GM23338 (cell line): ENCODE data around the gene DENND5B. TPM values are rescaled to one million over a fixed set of nuclear protein-coding genes. Genes with fewer than 3 reads are reported as not detected.

ENCODE experiments used
- ATAC-seq: fragments of 200-7000 bp; cut with Tn5 transposase; 3 replicates; pipeline ENCODE4 v1.9.1; 2020
- DNase-seq: peaks from one replicate; pipeline ENCODE4 v3.0.0-alpha.2; 2015; ENCODE audit warnings: low spot score
- H2AFZ ChIP-seq: fragments of 200-600 bp; sonication (generic); 2 replicates; pipeline ENCODE4 v1.8.0; 2016; ENCODE audit warnings: antibody characterized with exemption, mild to moderate bottlenecking, moderate library complexity
- H3F3A ChIP-seq: fragments of 200-600 bp; sonication (generic); replicated peaks from 2 replicates; pipeline ENCODE4 v1.8.0; 2017; ENCODE audit warnings: antibody characterized with exemption, mixed run types, low read depth
- H3K27ac ChIP-seq: fragments of 200-600 bp; sonication (generic); 2 replicates; pipeline ENCODE4 v1.6.1; 2016; ENCODE audit warnings: low read depth
- H3K27me3 ChIP-seq: fragments of 200-600 bp; sonication (generic); 2 replicates; pipeline ENCODE4 v1.8.0; 2016; ENCODE audit warnings: mild to moderate bottlenecking, mixed run types, moderate library complexity; ENCODE audit not compliant: insufficient read depth
- H3K36me3 ChIP-seq: fragments of 200-600 bp; sonication (generic); 2 replicates; pipeline ENCODE4 v1.8.0; 2016; ENCODE audit warnings: mild to moderate bottlenecking; ENCODE audit not compliant: insufficient read depth
- H3K4me1 ChIP-seq: fragments of 200-600 bp; sonication (generic); 2 replicates; pipeline ENCODE4 v1.8.0; 2016; ENCODE audit warnings: mild to moderate bottlenecking, moderate library complexity; ENCODE audit not compliant: insufficient read depth
- H3K4me2 ChIP-seq: fragments of 200-600 bp; sonication (generic); 2 replicates; pipeline ENCODE4 v1.7.1; 2017; ENCODE audit warnings: mixed run types
- H3K4me3 ChIP-seq: fragments of 200-600 bp; sonication (generic); 2 replicates; pipeline ENCODE4 v1.6.1; 2016; ENCODE audit warnings: mixed run types
- H3K79me2 ChIP-seq: fragments of 200-600 bp; sonication (generic); replicated peaks from 2 replicates; pipeline ENCODE4 v1.8.0; 2017; ENCODE audit warnings: mild to moderate bottlenecking; ENCODE audit not compliant: insufficient read depth
- H3K9me2 ChIP-seq: fragments of 200-600 bp; sonication (generic); 2 replicates; pipeline ENCODE4 v1.8.0; 2017; ENCODE audit not compliant: insufficient read depth
- H4K20me1 ChIP-seq: fragments of 200-600 bp; sonication (generic); replicated peaks from 2 replicates; pipeline ENCODE4 v1.8.0; 2017; ENCODE audit warnings: mild to moderate bottlenecking; ENCODE audit not compliant: insufficient read depth
- H3K27ac Mint-ChIP-seq: 2 replicates; pipeline ENCODE4 v1.8.0; 2020; ENCODE audit warnings: inconsistent platforms, mild to moderate bottlenecking, moderate library complexity, mixed read lengths
- H3K27me3 Mint-ChIP-seq: 3 replicates; pipeline ENCODE4 v1.8.0; 2022; ENCODE audit warnings: low read depth, mild to moderate bottlenecking, moderate library complexity, mixed read lengths, inconsistent platforms; ENCODE audit not compliant: insufficient read depth, poor library complexity
- H3K36me3 Mint-ChIP-seq: 3 replicates; pipeline ENCODE4 v1.8.0; 2021; ENCODE audit warnings: low read depth, mild to moderate bottlenecking, inconsistent platforms, moderate library complexity, mixed read lengths
- H3K4me1 Mint-ChIP-seq: 3 replicates; pipeline ENCODE4 v1.8.0; 2020; ENCODE audit warnings: mild to moderate bottlenecking, inconsistent platforms, mixed read lengths
- H3K4me3 Mint-ChIP-seq: 3 replicates; pipeline ENCODE4 v1.8.0; 2021; ENCODE audit warnings: moderate library complexity, mild to moderate bottlenecking, inconsistent platforms, mixed read lengths
- H3K9me3 Mint-ChIP-seq: 3 replicates; pipeline ENCODE4 v1.8.0; 2020; ENCODE audit warnings: moderate library complexity, mild to moderate bottlenecking, inconsistent platforms, mixed read lengths
- CREB1 ChIP-seq: fragments of 250-450 bp; sonication (Bioruptor Pico); IDR thresholded peaks from 2 replicates; pipeline ENCODE4 v1.5.0; 2020; ENCODE audit warnings: low read depth, mild to moderate bottlenecking, moderate library complexity
- ETS1 ChIP-seq: IDR thresholded peaks from 2 replicates; pipeline ENCODE4 v1.6.1; 2016; ENCODE audit warnings: antibody characterized with exemption
- EZH2 ChIP-seq: fragments of 200-600 bp; sonication (generic); IDR thresholded peaks from one replicate; pipeline ENCODE4 v1.8.0; 2017; ENCODE audit warnings: antibody characterized with exemption, mild to moderate bottlenecking, low read depth; ENCODE audit not compliant: unreplicated experiment
- EZH2phosphoT487 ChIP-seq: fragments of 200-600 bp; sonication (generic); IDR thresholded peaks from one replicate; pipeline ENCODE4 v1.8.1; 2018; ENCODE audit warnings: antibody characterized with exemption; ENCODE audit not compliant: unreplicated experiment
- JUNB ChIP-seq: IDR thresholded peaks from one replicate; pipeline ENCODE4 v1.6.1; 2016; ENCODE audit warnings: antibody characterized with exemption; ENCODE audit not compliant: unreplicated experiment
- NANOG ChIP-seq: IDR thresholded peaks from 2 replicates; pipeline ENCODE4 v1.6.1; 2016; ENCODE audit warnings: antibody characterized with exemption, borderline replicate concordance
- POLR2AphosphoS5 ChIP-seq: IDR thresholded peaks from 2 replicates; pipeline ENCODE4 v1.6.1; 2016; ENCODE audit warnings: antibody characterized with exemption, low read depth
- STAT1 ChIP-seq: IDR thresholded peaks from one replicate; pipeline ENCODE4 v1.6.1; 2016; ENCODE audit warnings: antibody characterized with exemption; ENCODE audit not compliant: unreplicated experiment
- ZNF331 ChIP-seq: fragments of 250-450 bp; sonication (Bioruptor Pico); IDR thresholded peaks from 2 replicates; pipeline ENCODE4 v1.5.0; 2020; ENCODE audit warnings: low read depth, mild to moderate bottlenecking, moderate library complexity
- ZNF462 ChIP-seq: fragments of 250-450 bp; sonication (Bioruptor Pico); IDR thresholded peaks from 2 replicates; pipeline ENCODE4 v1.5.0; 2020; ENCODE audit warnings: mild to moderate bottlenecking, moderate library complexity
- polyA plus RNA-seq: library from polyadenylated mRNA; unstranded; fragments of >200 nt; fragmentation: Nextera tagmentation; extraction: Ambion mirVana; gene quantifications from 2 replicates; pipeline ENCODE4 v1.2.1, GENCODE V29; 2016
- total RNA-seq: library from RNA; depleted of rRNA; stranded (reverse); fragments of >200 nt; shearing (Covaris generic); gene quantifications from 2 replicates; pipeline ENCODE4 v1.2.3, GENCODE V29; 2014
- TF ChIP-seq, protein P1 (sequence below): IDR thresholded peaks from one replicate; pipeline ENCODE4 v1.6.1; 2018; ENCODE audit warnings: antibody characterized with exemption; ENCODE audit not compliant: unreplicated experiment

The DENND5B gene
- total and polyA plus RNA-seq, 2 experiments from 2014 or later: 6.5 to 17.2 TPM

- no peaks in the 10 kb centered on the region for H3K36me3 Mint-ChIP-seq
- no peaks in the 10 kb centered on the region for H3K9me3 Mint-ChIP-seq
- Histone ChIP-seq H3F3A (no peaks in the 10 kb centered on the region; the same call in 1 of the 2 replicates), H3K27ac (no peak overlapping the region), H4K20me1 (no peaks in the 10 kb centered on the region), H3K79me2 (no peaks in the 10 kb centered on the region), H3K4me2 (no peak overlapping the region), H3K4me3 (no peak overlapping the region), H3K4me1 (peaks cover 9% of the 10 kb centered on the region; the same call in 1 of the 2 replicates), H3K36me3 (no peaks in the 10 kb centered on the region), H3K27me3 (no peaks in the 10 kb centered on the region), H2AFZ (no peak overlapping the region), H3K9me2 (no peaks in the 10 kb centered on the region)
- DNase-seq (no peak), ATAC-seq (no peak)
- TF ChIP-seq, protein P1, sequence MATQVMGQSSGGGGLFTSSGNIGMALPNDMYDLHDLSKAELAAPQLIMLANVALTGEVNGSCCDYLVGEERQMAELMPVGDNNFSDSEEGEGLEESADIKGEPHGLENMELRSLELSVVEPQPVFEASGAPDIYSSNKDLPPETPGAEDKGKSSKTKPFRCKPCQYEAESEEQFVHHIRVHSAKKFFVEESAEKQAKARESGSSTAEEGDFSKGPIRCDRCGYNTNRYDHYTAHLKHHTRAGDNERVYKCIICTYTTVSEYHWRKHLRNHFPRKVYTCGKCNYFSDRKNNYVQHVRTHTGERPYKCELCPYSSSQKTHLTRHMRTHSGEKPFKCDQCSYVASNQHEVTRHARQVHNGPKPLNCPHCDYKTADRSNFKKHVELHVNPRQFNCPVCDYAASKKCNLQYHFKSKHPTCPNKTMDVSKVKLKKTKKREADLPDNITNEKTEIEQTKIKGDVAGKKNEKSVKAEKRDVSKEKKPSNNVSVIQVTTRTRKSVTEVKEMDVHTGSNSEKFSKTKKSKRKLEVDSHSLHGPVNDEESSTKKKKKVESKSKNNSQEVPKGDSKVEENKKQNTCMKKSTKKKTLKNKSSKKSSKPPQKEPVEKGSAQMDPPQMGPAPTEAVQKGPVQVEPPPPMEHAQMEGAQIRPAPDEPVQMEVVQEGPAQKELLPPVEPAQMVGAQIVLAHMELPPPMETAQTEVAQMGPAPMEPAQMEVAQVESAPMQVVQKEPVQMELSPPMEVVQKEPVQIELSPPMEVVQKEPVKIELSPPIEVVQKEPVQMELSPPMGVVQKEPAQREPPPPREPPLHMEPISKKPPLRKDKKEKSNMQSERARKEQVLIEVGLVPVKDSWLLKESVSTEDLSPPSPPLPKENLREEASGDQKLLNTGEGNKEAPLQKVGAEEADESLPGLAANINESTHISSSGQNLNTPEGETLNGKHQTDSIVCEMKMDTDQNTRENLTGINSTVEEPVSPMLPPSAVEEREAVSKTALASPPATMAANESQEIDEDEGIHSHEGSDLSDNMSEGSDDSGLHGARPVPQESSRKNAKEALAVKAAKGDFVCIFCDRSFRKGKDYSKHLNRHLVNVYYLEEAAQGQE: no peak
- TF ChIP-seq POLR2AphosphoS5: no peak
- no peak for TF ChIP-seq CREB1
- no peak for TF ChIP-seq STAT1
- no peak for TF ChIP-seq NANOG
- TF ChIP-seq ZNF331: no peak
- TF ChIP-seq EZH2: no peak
- TF ChIP-seq EZH2phosphoT487: no peak
- TF ChIP-seq ZNF462 (CRISPR knock-in tag): no peak
- TF ChIP-seq JUNB: no peak
- TF ChIP-seq ETS1: no peak
- no peak overlapping the region for H3K4me3 Mint-ChIP-seq
- no peaks in the 10 kb centered on the region for H3K27me3 Mint-ChIP-seq
- H3K27ac Mint-ChIP-seq: no peak overlapping the region
- H3K4me1 Mint-ChIP-seq: peaks cover 18% of the 10 kb centered on the region
These were observed 109.5 kb downstream of the DENND5B start for GRCh38 chr12:31481415-31481814.
